ENCODE results near the gene ESRRG.
A peak's percentile ranks its signal among the peaks of the same experiment; 100 is the strongest.

ESRRG gene

GRCh38 chr1:216464489-216464888 is 258.7 kb downstream of the ESRRG start:
- TF ChIP-seq CTCF (IDR thresholded peaks at IDR 0.05; ENCODE audit: low read depth, low read length, missing control alignments): no peak
- no peak overlapping the region for H3K4me3 ChIP-seq (replicated peaks; ENCODE audit: low read depth, low read length)
- peak; percentile 73 for DNase-seq (ENCODE audit: extremely low read depth, low read depth)

GRCh38 chr1:216462066-216462775 is 261.0 kb downstream of the ESRRG start:
- no peak for TF ChIP-seq CTCF (IDR thresholded peaks at IDR 0.05; ENCODE audit: low read depth, low read length, missing control alignments)
- no peak overlapping the region for H3K4me3 ChIP-seq (replicated peaks; ENCODE audit: low read depth, low read length)
- DNase-seq (ENCODE audit: extremely low read depth, low read depth): no peak

- no peak for TF ChIP-seq CTCF (IDR thresholded peaks at IDR 0.05; ENCODE audit: low read depth, low read length, missing control alignments)
- no peak for DNase-seq (ENCODE audit: extremely low read depth, low read depth)
- no peak overlapping the region for H3K4me3 ChIP-seq (replicated peaks; ENCODE audit: low read depth, low read length)
Observed at GRCh38 chr1:216461466-216461865, 261.8 kb downstream of the ESRRG start.

GRCh38 chr1:216459651-216460207 is 263.5 kb downstream of the ESRRG start:
- no peak for TF ChIP-seq CTCF (IDR thresholded peaks at IDR 0.05; ENCODE audit: low read depth, low read length, missing control alignments)
- no peak for DNase-seq (ENCODE audit: extremely low read depth, low read depth)
- no peak overlapping the region for H3K4me3 ChIP-seq (replicated peaks; ENCODE audit: low read depth, low read length)

- no peak for TF ChIP-seq CTCF (IDR thresholded peaks at IDR 0.05; ENCODE audit: low read depth, low read length, missing control alignments)
- no peak for DNase-seq (ENCODE audit: extremely low read depth, low read depth)
- no peak overlapping the region for H3K4me3 ChIP-seq (replicated peaks; ENCODE audit: low read depth, low read length)
Observed at GRCh38 chr1:216458812-216459211, 264.4 kb downstream of the ESRRG start.

- TF ChIP-seq CTCF (IDR thresholded peaks at IDR 0.05; ENCODE audit: low read depth, low read length, missing control alignments): no peak
- no peak overlapping the region for H3K4me3 ChIP-seq (replicated peaks; ENCODE audit: low read depth, low read length)
- no peak for DNase-seq (ENCODE audit: extremely low read depth, low read depth)
Observed at GRCh38 chr1:216457356-216457755, 265.9 kb downstream of the ESRRG start.
